Suprapubic skin (tissue), 4 donors: ENCODE results near the gene IQGAP3.

Experiments used
- CTCF ChIP-seq, 2 donors: fragments of 200-600 bp in 1 of 2; fragments of 450-650 bp in 1 of 2; sonication (generic) in 1 of 2; IDR thresholded peaks; one replicate each; pipeline ENCODE4 v1.5.1; 2016 to 2019; ENCODE audit warnings: antibody characterized with exemption in 2 of 2, mild to moderate bottlenecking in 1 of 2, moderate library complexity in 1 of 2
- EP300 ChIP-seq: sonication (generic); formaldehyde crosslinking; IDR thresholded peaks from one replicate; pipeline ENCODE4 v1.6.1; 2017; ENCODE audit warnings: antibody characterized with exemption
- POLR2AphosphoS5 ChIP-seq, 3 donors: sonication (generic); formaldehyde crosslinking; IDR thresholded peaks; one replicate each; pipeline ENCODE4 v1.6.1; 2017; ENCODE audit warnings: antibody characterized with exemption in 3 of 3

GRCh38 chr1:156502391-156502893 lies 69.9 kb downstream of the IQGAP3 start:
- TF ChIP-seq POLR2AphosphoS5 (IDR thresholded peaks at IDR 0.05) (no peak), EP300 (no peak), CTCF (IDR thresholded peaks at IDR 0.05) (no peak)
